A549 (cell line): ENCODE data around the gene TUT7.

Experiments used
- ATOH8 ChIP-seq: fragments of 250-450 bp; sonication (Bioruptor Pico); IDR thresholded peaks from 2 replicates; pipeline ENCODE4 v1.5.0; 2020; ENCODE audit warnings: low read depth, mild to moderate bottlenecking, moderate library complexity
- CBX2 ChIP-seq: fragments of 200-600 bp; sonication (generic); IDR thresholded peaks from 2 replicates; pipeline ENCODE4 v1.6.1; 2016; ENCODE audit warnings: low read depth, mild to moderate bottlenecking, borderline replicate concordance
- CTCF ChIP-seq: fragments of >200 bp; sonication (Bioruptor Twin); formaldehyde crosslinking; IDR thresholded peaks from 3 replicates; pipeline ENCODE4 v1.5.1; 2016
- JUN ChIP-seq, 2 experiments: fragments of >200 bp; sonication (Bioruptor Twin); formaldehyde crosslinking; IDR thresholded peaks; 2 replicates in 1 of 2; 3 replicates in 1 of 2; pipeline ENCODE4 v1.6.1; 2016 to 2017
- JUNB ChIP-seq: fragments of >200 bp; sonication (Bioruptor Twin); formaldehyde crosslinking; IDR thresholded peaks from 2 replicates; pipeline ENCODE4 v1.6.1; 2016
- KDM1A ChIP-seq: fragments of 200-600 bp; sonication (generic); IDR thresholded peaks from 2 replicates; pipeline ENCODE4 v1.6.1; 2016; ENCODE audit warnings: low read depth, mild to moderate bottlenecking
- POLR2A ChIP-seq: IDR thresholded peaks from 2 replicates; pipeline ENCODE4 v1.6.1; 2012; ENCODE audit warnings: mild to moderate bottlenecking, low read length
- RAD21 ChIP-seq, 2 experiments: fragments of >200 bp in 1 of 2; sonication (Bioruptor Twin) in 1 of 2; formaldehyde crosslinking in 1 of 2; IDR thresholded peaks in 1 of 2; conservative IDR thresholded peaks in 1 of 2; 2 replicates in 1 of 2; 3 replicates in 1 of 2; pipeline ENCODE4 v1.6.1; 2012 to 2018; ENCODE audit warnings: inconsistent platforms in 1 of 2
- RNF2 ChIP-seq: fragments of 200-600 bp; sonication (generic); IDR thresholded peaks from 2 replicates; pipeline ENCODE4 v1.6.1; 2016; ENCODE audit warnings: low read depth, mild to moderate bottlenecking, antibody characterized with exemption, moderate library complexity, borderline replicate concordance

GRCh38 chr9:86285261-86285660 lies 68.9 kb downstream of the TUT7 start:
- TF ChIP-seq JUNB (no peak), CBX2 (no peak), JUN (IDR thresholded peaks at IDR 0.05) (no peak), POLR2A (no peak), CTCF (no peak), RNF2 (no peak), ATOH8 (CRISPR knock-in tag) (no peak), RAD21 (conservative IDR thresholded peaks at IDR 0.05 in 1 of 2, IDR thresholded peaks at IDR 0.05 in 1 of 2) (no peak), KDM1A (no peak)
